Activated T-cell treated with anti-CD3 and anti-CD28 coated beads, Interleukin-2, amount 50 U/mL, for 4 hours (primary cell): ENCODE data around the gene CENPP. TPM values are rescaled to one million over a fixed set of nuclear protein-coding genes. Genes with fewer than 3 reads are reported as not detected.

Experiments used
- ATAC-seq, 2 donors: fragments of 200-7000 bp; cut with Tn5 transposase; one replicate each; pipeline ENCODE4 v1.10.0; 2021
- DNase-seq: peaks from one replicate; pipeline ENCODE4 v3.0.0-alpha.2; 2020
- H3K27me3 Mint-ChIP-seq: one replicate; pipeline ENCODE4 v1.8.0; 2021; ENCODE audit warnings: low read depth, mixed read lengths
- H3K36me3 Mint-ChIP-seq: one replicate; pipeline ENCODE4 v1.8.0; 2022; ENCODE audit warnings: mixed read lengths; ENCODE audit not compliant: insufficient read depth
- H3K4me1 Mint-ChIP-seq: one replicate; pipeline ENCODE4 v1.8.0; 2021; ENCODE audit warnings: low read depth, mixed read lengths
- H3K4me3 Mint-ChIP-seq: one replicate; pipeline ENCODE4 v1.8.0; 2021; ENCODE audit warnings: mild to moderate bottlenecking, moderate library complexity, mixed read lengths
- H3K9me3 Mint-ChIP-seq: one replicate; pipeline ENCODE4 v1.8.0; 2021; ENCODE audit warnings: mixed read lengths
- total RNA-seq, 3 donors: library from RNA; stranded (reverse); gene quantifications; one replicate each; pipeline ENCODE4 v1.2.1, GENCODE V29; 2021

Gene CENPP
- total RNA-seq, 3 donors from 2014 or later, result 13.7 to 17.7 (median 15.6) TPM

- DNase-seq (no peak), ATAC-seq (no peak)
- no peaks in the 10 kb centered on the region for H3K27me3 Mint-ChIP-seq
- H3K9me3 Mint-ChIP-seq, result no peaks in the 10 kb centered on the region
- H3K4me1 Mint-ChIP-seq, result no peaks in the 10 kb centered on the region
- peaks cover 29% of the 10 kb centered on the region for H3K36me3 Mint-ChIP-seq
- H3K4me3 Mint-ChIP-seq, result no peak overlapping the region
Observed at GRCh38 chr9:92635760-92636159, 310.0 kb downstream of the CENPP start.

- H3K27me3 Mint-ChIP-seq, result no peaks in the 10 kb centered on the region
- H3K4me3 Mint-ChIP-seq, result no peak overlapping the region
- peaks cover 31% of the 10 kb centered on the region for H3K36me3 Mint-ChIP-seq
- no peaks in the 10 kb centered on the region for H3K9me3 Mint-ChIP-seq
- ATAC-seq (no peak), DNase-seq (no peak)
- H3K4me1 Mint-ChIP-seq, result no peaks in the 10 kb centered on the region
Observed at GRCh38 chr9:92636627-92637026, 310.9 kb downstream of the CENPP start.

GRCh38 chr9:92637326-92637725 is 311.6 kb downstream of the CENPP start:
- DNase-seq, result no peak
- H3K36me3 Mint-ChIP-seq, result peaks cover 30% of the 10 kb centered on the region
- H3K9me3 Mint-ChIP-seq, result no peaks in the 10 kb centered on the region
- H3K4me3 Mint-ChIP-seq, result no peak overlapping the region
- H3K27me3 Mint-ChIP-seq, result no peaks in the 10 kb centered on the region
- no peaks in the 10 kb centered on the region for H3K4me1 Mint-ChIP-seq
- no peak for ATAC-seq

- Mint-ChIP-seq H3K4me1 (no peaks in the 10 kb centered on the region), H3K27me3 (no peaks in the 10 kb centered on the region), H3K4me3 (no peak overlapping the region), H3K9me3 (no peaks in the 10 kb centered on the region), H3K36me3 (peaks cover 34% of the 10 kb centered on the region)
- ATAC-seq (no peak), DNase-seq (no peak)
Observed at GRCh38 chr9:92637886-92638620, 312.3 kb downstream of the CENPP start.

- no peaks in the 10 kb centered on the region for H3K9me3 Mint-ChIP-seq
- ATAC-seq (no peak), DNase-seq (no peak)
- peaks cover 34% of the 10 kb centered on the region for H3K36me3 Mint-ChIP-seq
- H3K4me1 Mint-ChIP-seq, result no peaks in the 10 kb centered on the region
- H3K4me3 Mint-ChIP-seq, result no peak overlapping the region
- H3K27me3 Mint-ChIP-seq, result no peaks in the 10 kb centered on the region
Observed at GRCh38 chr9:92638621-92639101, 312.9 kb downstream of the CENPP start.

- no peak for DNase-seq
- Mint-ChIP-seq H3K36me3 (peaks cover 36% of the 10 kb centered on the region), H3K4me3 (no peak overlapping the region)
Observed at GRCh38 chr9:92639124-92639523, 313.4 kb downstream of the CENPP start.

GRCh38 chr9:92639791-92640271 is 314.1 kb downstream of the CENPP start:
- Mint-ChIP-seq H3K4me1 (no peaks in the 10 kb centered on the region), H3K9me3 (no peaks in the 10 kb centered on the region), H3K4me3 (no peak overlapping the region), H3K36me3 (peaks cover 37% of the 10 kb centered on the region), H3K27me3 (no peaks in the 10 kb centered on the region)
- DNase-seq (no peak), ATAC-seq (no peak)

More at GRCh38 chr9:92639124-92639523, 313.4 kb downstream of the CENPP start:
- Mint-ChIP-seq H3K9me3 (no peaks in the 10 kb centered on the region), H3K27me3 (no peaks in the 10 kb centered on the region), H3K4me1 (no peaks in the 10 kb centered on the region)
- ATAC-seq, result no peak

GRCh38 chr9:92640398-92641091 is 314.8 kb downstream of the CENPP start:
- DNase-seq (no peak), ATAC-seq (no peak)
- Mint-ChIP-seq H3K36me3 (peaks cover 41% of the 10 kb centered on the region), H3K4me3 (no peak overlapping the region), H3K4me1 (no peaks in the 10 kb centered on the region), H3K9me3 (peaks cover 3% of the 10 kb centered on the region), H3K27me3 (no peaks in the 10 kb centered on the region)

- ATAC-seq (no peak), DNase-seq (no peak)
- peaks cover 47% of the 10 kb centered on the region for H3K36me3 Mint-ChIP-seq
- no peaks in the 10 kb centered on the region for H3K4me1 Mint-ChIP-seq
- no peak overlapping the region for H3K4me3 Mint-ChIP-seq
- H3K27me3 Mint-ChIP-seq, result no peaks in the 10 kb centered on the region
- H3K9me3 Mint-ChIP-seq, result peaks cover 8% of the 10 kb centered on the region
Observed at GRCh38 chr9:92641092-92641809, 315.5 kb downstream of the CENPP start.

GRCh38 chr9:92642041-92642451 is 316.3 kb downstream of the CENPP start:
- no peak for ATAC-seq
- H3K9me3 Mint-ChIP-seq, result peaks cover 8% of the 10 kb centered on the region
- no peak for DNase-seq
- no peaks in the 10 kb centered on the region for H3K4me1 Mint-ChIP-seq
- no peak overlapping the region for H3K4me3 Mint-ChIP-seq
- H3K27me3 Mint-ChIP-seq, result no peaks in the 10 kb centered on the region
- peaks cover 49% of the 10 kb centered on the region for H3K36me3 Mint-ChIP-seq

- H3K4me3 Mint-ChIP-seq, result no peak overlapping the region
- H3K36me3 Mint-ChIP-seq, result peaks cover 54% of the 10 kb centered on the region
- no peaks in the 10 kb centered on the region for H3K27me3 Mint-ChIP-seq
- H3K4me1 Mint-ChIP-seq, result no peaks in the 10 kb centered on the region
- H3K9me3 Mint-ChIP-seq, result peaks cover 8% of the 10 kb centered on the region
- ATAC-seq (no peak), DNase-seq (no peak)
Observed at GRCh38 chr9:92642564-92642963, 316.8 kb downstream of the CENPP start.

GRCh38 chr9:92644278-92644677 is 318.5 kb downstream of the CENPP start:
- no peak for ATAC-seq
- no peak overlapping the region for H3K4me3 Mint-ChIP-seq
- peaks cover 8% of the 10 kb centered on the region for H3K9me3 Mint-ChIP-seq
- no peaks in the 10 kb centered on the region for H3K4me1 Mint-ChIP-seq
- peaks cover 55% of the 10 kb centered on the region for H3K36me3 Mint-ChIP-seq
- H3K27me3 Mint-ChIP-seq, result no peaks in the 10 kb centered on the region
- no peak for DNase-seq

- H3K27me3 Mint-ChIP-seq, result no peaks in the 10 kb centered on the region
- H3K4me1 Mint-ChIP-seq, result no peaks in the 10 kb centered on the region
- DNase-seq (no peak), ATAC-seq (no peak)
- peaks cover 56% of the 10 kb centered on the region for H3K36me3 Mint-ChIP-seq
- H3K4me3 Mint-ChIP-seq, result no peak overlapping the region
- peaks cover 8% of the 10 kb centered on the region for H3K9me3 Mint-ChIP-seq
Observed at GRCh38 chr9:92645041-92645440, 319.3 kb downstream of the CENPP start.

- ATAC-seq, result no peak
- H3K9me3 Mint-ChIP-seq, result peaks cover 8% of the 10 kb centered on the region
- no peak overlapping the region for H3K4me3 Mint-ChIP-seq
- no peaks in the 10 kb centered on the region for H3K27me3 Mint-ChIP-seq
- H3K36me3 Mint-ChIP-seq, result peaks cover 54% of the 10 kb centered on the region
- H3K4me1 Mint-ChIP-seq, result no peaks in the 10 kb centered on the region
- DNase-seq, result no peak
Observed at GRCh38 chr9:92647671-92648473, 322.1 kb downstream of the CENPP start.
